Caco-2 (cell line): ENCODE measurements around the gene SLC35G6. TPM values are rescaled to one million over a fixed set of nuclear protein-coding genes. Genes with fewer than 3 reads are reported as not detected.
"Not testable (repeated sequence)": the region's sequence is repeated elsewhere in the genome, so short reads cannot be mapped to it uniquely, and the experiment has no call there.

Source experiments
- BruUV-seq: library from RNA; stranded (reverse); fragments of 400-500 nt; replicated peaks from 2 replicates; lab custom pipeline; 2021; lab: Mats Ljungman, UMichigan
- CTCF ChIA-PET: fragments of 300-600 bp; sonication (Branson Sonifier 250); formaldehyde crosslinking; loops from one replicate; lab custom pipeline; 2022; ENCODE audit warnings: antibody characterized with exemption; lab: Charles Lee
- POLR2A ChIA-PET: fragments of 300-600 bp; sonication (Branson Sonifier 250); formaldehyde crosslinking; loops from one replicate; lab custom pipeline; 2022; ENCODE audit warnings: antibody characterized with exemption; lab: Charles Lee
- DNase-seq, 2 experiments: peaks; one replicate each; pipeline versions ENCODE4 v3.0.0 to v3.0.0-alpha.2; 2020 to 2022
- H3K27me3 ChIP-seq: replicated peaks from 2 replicates; pipeline ENCODE4 v1.6.0; 2011; ENCODE audit warnings: low read length; ENCODE audit not compliant: control insufficient read depth, insufficient read depth
- H3K36me3 ChIP-seq: 2 replicates; pipeline ENCODE4 v1.5.1; 2011; ENCODE audit warnings: low read length; ENCODE audit not compliant: control insufficient read depth, insufficient read depth
- H3K4me1 ChIP-seq: fragments of 250-450 bp; sonication (Bioruptor Pico); 2 replicates; pipeline ENCODE4 v1.5.1; 2020; ENCODE audit warnings: mild to moderate bottlenecking
- H3K4me3 ChIP-seq: 2 replicates; pipeline ENCODE4 v1.5.1; 2011; ENCODE audit warnings: low read depth, mild to moderate bottlenecking, control low read depth, low read length
- H3K9me3 ChIP-seq: fragments of 250-450 bp; sonication (Bioruptor Pico); 2 replicates; pipeline ENCODE4 v1.5.1; 2020; ENCODE audit warnings: mild to moderate bottlenecking, moderate library complexity
- H3K27ac Mint-ChIP-seq: one replicate; pipeline ENCODE4 v1.8.0; 2022; ENCODE audit warnings: mixed read lengths; ENCODE audit not compliant: unreplicated experiment
- H3K27me3 Mint-ChIP-seq: one replicate; pipeline ENCODE4 v1.8.0; 2022; ENCODE audit warnings: mixed read lengths; ENCODE audit not compliant: insufficient read depth, unreplicated experiment
- H3K36me3 Mint-ChIP-seq: one replicate; pipeline ENCODE4 v1.8.0; 2022; ENCODE audit warnings: mild to moderate bottlenecking, mixed read lengths; ENCODE audit not compliant: insufficient read depth, unreplicated experiment
- H3K4me1 Mint-ChIP-seq: one replicate; pipeline ENCODE4 v1.8.0; 2022; ENCODE audit warnings: low read depth, mixed read lengths; ENCODE audit not compliant: unreplicated experiment
- H3K4me3 Mint-ChIP-seq: one replicate; pipeline ENCODE4 v1.8.0; 2022; ENCODE audit warnings: mild to moderate bottlenecking, moderate library complexity, mixed read lengths; ENCODE audit not compliant: unreplicated experiment
- H3K9me3 Mint-ChIP-seq: one replicate; pipeline ENCODE4 v1.8.0; 2022; ENCODE audit warnings: mixed read lengths; ENCODE audit not compliant: unreplicated experiment
- intact Hi-C: fragments of 100-400 bp; cut with micrococcal nuclease; formaldehyde crosslinking; loops from one replicate; pipeline ENCODE4 v1.10.0; 2022; ENCODE audit not compliant: unreplicated experiment
- total RNA-seq: library from RNA; stranded (reverse); gene quantifications from 2 replicates; pipeline ENCODE4 v1.2.3, GENCODE V29; 2022
- TF ChIP-seq, protein P1 (sequence below), 2 experiments: fragments of 200-600 bp in 1 of 2; IDR thresholded peaks; 1 replicate in 1 of 2; 2 replicates in 1 of 2; pipeline versions ENCODE4 v1.5.1 to v1.8.0; 2011 to 2022; ENCODE audit warnings: antibody characterized with exemption in 1 of 2, control low read depth in 1 of 2, inconsistent platforms in 1 of 2, low read depth in 1 of 2, low read length in 1 of 2, mild to moderate bottlenecking in 1 of 2, moderate library complexity in 1 of 2; ENCODE audit not compliant: insufficient read depth in 1 of 2, severe bottlenecking in 1 of 2, unreplicated experiment in 1 of 2

SLC35G6 gene
- total RNA-seq, 1 experiment from 2014 or later = not detected

DNA sequence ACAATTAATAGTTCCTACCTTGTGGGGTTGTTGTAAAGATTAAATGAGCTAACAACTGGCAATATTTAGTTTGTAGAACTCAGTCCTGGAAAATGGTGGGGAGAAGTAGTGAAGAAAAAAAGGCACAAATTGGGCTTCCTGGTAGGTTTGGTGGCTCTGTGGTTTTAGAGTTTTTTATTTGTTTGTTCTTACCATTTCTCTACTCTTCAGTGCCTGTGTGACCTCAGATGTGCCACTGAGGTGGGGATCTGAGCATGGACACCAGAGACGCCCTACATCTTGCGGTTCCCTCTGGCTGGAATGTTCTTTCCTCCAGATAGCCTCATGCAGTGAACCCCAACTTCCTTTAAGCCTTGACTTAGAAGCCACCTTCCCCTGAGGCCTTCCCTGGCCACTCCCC is 9.5 kb upstream of the SLC35G6 start:
- BruUV-seq = no TSS peak
- TF ChIP-seq, protein P1, sequence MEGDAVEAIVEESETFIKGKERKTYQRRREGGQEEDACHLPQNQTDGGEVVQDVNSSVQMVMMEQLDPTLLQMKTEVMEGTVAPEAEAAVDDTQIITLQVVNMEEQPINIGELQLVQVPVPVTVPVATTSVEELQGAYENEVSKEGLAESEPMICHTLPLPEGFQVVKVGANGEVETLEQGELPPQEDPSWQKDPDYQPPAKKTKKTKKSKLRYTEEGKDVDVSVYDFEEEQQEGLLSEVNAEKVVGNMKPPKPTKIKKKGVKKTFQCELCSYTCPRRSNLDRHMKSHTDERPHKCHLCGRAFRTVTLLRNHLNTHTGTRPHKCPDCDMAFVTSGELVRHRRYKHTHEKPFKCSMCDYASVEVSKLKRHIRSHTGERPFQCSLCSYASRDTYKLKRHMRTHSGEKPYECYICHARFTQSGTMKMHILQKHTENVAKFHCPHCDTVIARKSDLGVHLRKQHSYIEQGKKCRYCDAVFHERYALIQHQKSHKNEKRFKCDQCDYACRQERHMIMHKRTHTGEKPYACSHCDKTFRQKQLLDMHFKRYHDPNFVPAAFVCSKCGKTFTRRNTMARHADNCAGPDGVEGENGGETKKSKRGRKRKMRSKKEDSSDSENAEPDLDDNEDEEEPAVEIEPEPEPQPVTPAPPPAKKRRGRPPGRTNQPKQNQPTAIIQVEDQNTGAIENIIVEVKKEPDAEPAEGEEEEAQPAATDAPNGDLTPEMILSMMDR (IDR thresholded peaks at IDR 0.05; ENCODE audit: insufficient read depth in 1 of 2, low read depth in 1 of 2, low read length in 1 of 2, severe bottlenecking in 1 of 2, unreplicated experiment in 1 of 2) = no peak
- H3K36me3 ChIP-seq = no peaks in the 10 kb centered on the region
- H3K4me3 Mint-ChIP-seq = no peak overlapping the region
- H3K27ac Mint-ChIP-seq = no peak overlapping the region
- no peaks in the 10 kb centered on the region for H3K9me3 Mint-ChIP-seq
- POLR2A ChIA-PET = no interaction called here
- H3K4me3 ChIP-seq = no peak overlapping the region
- peaks cover 4% of the 10 kb centered on the region; the same call in 1 of the 2 replicates for H3K4me1 ChIP-seq
- H3K27me3 Mint-ChIP-seq = no peaks in the 10 kb centered on the region
- DNase-seq = no peak
- no peaks in the 10 kb centered on the region for H3K27me3 ChIP-seq
- CTCF ChIA-PET = interaction anchor here (0.6 kb wide), 1 partner anchor 12 kb away, joined by 3 read pairs; the partner anchor contains the start of gene POLR2A
- peaks cover 10% of the 10 kb centered on the region for H3K4me1 Mint-ChIP-seq
- intact Hi-C loops = no loop called here
- H3K9me3 ChIP-seq = no peaks in the 10 kb centered on the region
- H3K36me3 Mint-ChIP-seq = peaks cover 15% of the 10 kb centered on the region

- H3K4me3 Mint-ChIP-seq, H3K36me3 ChIP-seq, H3K27me3 Mint-ChIP-seq, H3K9me3 ChIP-seq, H3K4me1 ChIP-seq, H3K27ac Mint-ChIP-seq, POLR2A ChIA-PET, H3K9me3 Mint-ChIP-seq, H3K27me3 ChIP-seq, H3K4me3 ChIP-seq, BruUV-seq: not testable (repeated sequence)
- Mint-ChIP-seq H3K36me3 (peaks cover 21% of the 10 kb centered on the region), H3K4me1 (peaks cover 20% of the 10 kb centered on the region)
- intact Hi-C loops = loop anchor here (5.0 kb wide), 1 partner anchor 122 kb away; the partner anchor contains the start of gene KCTD11
- peak; percentile 50 to 57 for DNase-seq
- CTCF ChIA-PET = interaction anchor here (0.7 kb wide), 1 partner anchor 35 kb away, joined by 5 read pairs; no protein-coding TSS in a partner anchor
These were observed 6.5 kb upstream of the SLC35G6 start for GRCh38 chr17:7474767-7475166.

DNA sequence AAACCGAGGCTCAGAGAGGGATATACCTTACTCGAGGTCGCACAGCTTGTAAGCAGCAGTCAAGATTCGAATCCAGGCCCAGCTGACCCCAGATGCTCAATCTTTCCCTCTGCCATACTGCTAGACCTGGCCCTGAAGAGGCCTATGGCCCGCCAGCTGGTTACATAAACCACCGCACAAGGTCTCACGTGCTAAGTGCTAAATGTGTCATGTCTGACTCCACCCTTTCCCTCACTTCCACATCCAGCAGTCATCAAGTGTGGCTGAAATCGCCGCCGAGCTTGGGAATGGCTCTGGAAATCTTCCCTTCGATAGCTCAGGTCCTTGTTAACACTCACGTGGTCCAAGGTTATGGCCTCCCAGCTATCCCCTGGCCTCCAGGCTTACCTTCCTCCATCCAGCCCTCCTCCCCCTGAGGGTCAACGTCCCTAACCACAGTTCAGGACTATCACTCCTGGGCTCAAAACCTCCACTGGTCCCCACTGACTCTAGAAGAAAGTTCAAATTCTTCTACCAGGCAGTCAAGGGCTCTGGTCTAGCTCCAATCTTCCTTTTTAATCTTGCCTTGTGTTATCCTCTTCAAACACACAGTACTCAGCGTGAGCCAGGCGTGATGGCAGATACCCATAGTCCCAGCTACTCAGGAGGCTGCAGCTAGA is 5.4 kb upstream of the SLC35G6 start:
- CTCF ChIA-PET = interaction anchor here (0.5 kb wide), 1 partner anchor 456 kb away, joined by 3 read pairs; the partner anchor contains the start of gene TRAPPC1
- intact Hi-C loops = loop anchor here (5.0 kb wide), 1 partner anchor 124 kb away; the partner anchor contains the start of gene KCTD11
- H3K4me1 Mint-ChIP-seq = peaks cover 20% of the 10 kb centered on the region

More for the DNA sequence above, 5.4 kb upstream of the SLC35G6 start:
- Mint-ChIP-seq H3K27ac (peak overlapping the region; percentile 66), H3K27me3 (no peaks in the 10 kb centered on the region), H3K9me3 (no peaks in the 10 kb centered on the region), H3K36me3 (peaks cover 21% of the 10 kb centered on the region), H3K4me3 (peak overlapping the region; percentile 23)
- Histone ChIP-seq H3K4me1 (peaks cover 18% of the 10 kb centered on the region), H3K4me3 (no peak overlapping the region), H3K9me3 (no peaks in the 10 kb centered on the region), H3K36me3 (no peaks in the 10 kb centered on the region), H3K27me3 (no peaks in the 10 kb centered on the region)
- POLR2A ChIA-PET = no interaction called here
- no peak for DNase-seq
- TF ChIP-seq, protein P1 (IDR thresholded peaks at IDR 0.05; ENCODE audit: insufficient read depth in 1 of 2, low read depth in 1 of 2, low read length in 1 of 2, severe bottlenecking in 1 of 2, unreplicated experiment in 1 of 2) = no peak
- no TSS peak for BruUV-seq
